HepG2 (cell line): ENCODE measurements around the gene CDK12. TPM values are rescaled to one million over a fixed set of nuclear protein-coding genes. Genes with fewer than 3 reads are reported as not detected.

Source experiments
- DBP ChIP-seq: sonication (generic); formaldehyde crosslinking; IDR thresholded peaks from 2 replicates; pipeline ENCODE4 v1.4.0; 2020; ENCODE audit warnings: missing genetic modification reagents; ENCODE audit errors: not compliant biosample characterization
- DZIP1 ChIP-seq: sonication (generic); formaldehyde crosslinking; IDR thresholded peaks from 2 replicates; pipeline ENCODE4 v1.5.0; 2020; ENCODE audit warnings: mild to moderate bottlenecking, missing genetic modification reagents
- ELF1 ChIP-seq: sonication (generic); formaldehyde crosslinking; IDR thresholded peaks from 2 replicates; pipeline ENCODE4 v1.4.0; 2020; ENCODE audit warnings: missing genetic modification reagents
- ETV5 ChIP-seq: IDR thresholded peaks from 2 replicates; pipeline ENCODE4 v1.6.1; 2018; ENCODE audit warnings: missing biosample characterization, missing genetic modification reagents, inconsistent platforms, borderline replicate concordance
- FOXJ3 ChIP-seq: sonication (generic); formaldehyde crosslinking; IDR thresholded peaks from 2 replicates; pipeline ENCODE4 v1.4.0; 2020; ENCODE audit warnings: missing genetic modification reagents, mild to moderate bottlenecking, borderline replicate concordance
- JUND ChIP-seq: sonication (generic); formaldehyde crosslinking; IDR thresholded peaks from 2 replicates; pipeline ENCODE4 v1.8.0; 2022; ENCODE audit warnings: mild to moderate bottlenecking, missing genetic modification reagents
- NFYC ChIP-seq: IDR thresholded peaks from 2 replicates; pipeline ENCODE4 v1.6.1; 2016; ENCODE audit warnings: missing genetic modification reagents, missing compliant biosample characterization
- RAD21 ChIP-seq: fragments of 450-650 bp; formaldehyde crosslinking; IDR thresholded peaks from 2 replicates; pipeline ENCODE4 v1.5.0; 2020; ENCODE audit warnings: mild to moderate bottlenecking
- SRF ChIP-seq: IDR thresholded peaks from 2 replicates; pipeline ENCODE4 v1.6.1; 2011; ENCODE audit warnings: mild to moderate bottlenecking, low read depth, low read length, moderate library complexity
- TOE1 ChIP-seq: sonication (generic); formaldehyde crosslinking; IDR thresholded peaks from 2 replicates; pipeline ENCODE4 v1.4.0; 2020; ENCODE audit warnings: mild to moderate bottlenecking, missing genetic modification reagents
- TRAFD1 ChIP-seq: sonication (generic); formaldehyde crosslinking; IDR thresholded peaks from 2 replicates; pipeline ENCODE4 v1.5.1; 2020; ENCODE audit warnings: missing genetic modification reagents, mild to moderate bottlenecking, borderline replicate concordance
- ZBTB40 ChIP-seq, 2 experiments: fragments of 450-650 bp in 1 of 2; sonication (generic) in 1 of 2; formaldehyde crosslinking in 1 of 2; IDR thresholded peaks; 2 replicates each; pipeline versions ENCODE4 v1.6.1 to v1.8.0; 2016 to 2022; ENCODE audit warnings: antibody characterized with exemption in 1 of 2, mild to moderate bottlenecking in 1 of 2, missing genetic modification reagents in 1 of 2
- ZNF329 ChIP-seq: sonication (generic); formaldehyde crosslinking; IDR thresholded peaks from 2 replicates; pipeline ENCODE4 v1.9.0; 2021; ENCODE audit warnings: low read depth, mild to moderate bottlenecking, missing genetic modification reagents
- polyA plus RNA-seq, 8 experiments: library from polyadenylated mRNA; depleted of rRNA in 3 of 8; stranded (reverse) in 7 of 8; unstranded in 1 of 8; fragments of >200 nt; fragmentation: Illumina TruSeq in 4 of 8; extraction: Trizol in 4 of 8; gene quantifications; 2 replicates each; pipeline versions ENCODE4 v1.2.1 to v1.2.3, GENCODE V29; 2011 to 2016; ENCODE audit warnings: low read depth in 4 of 8, missing spikeins in 1 of 8, mixed read lengths in 1 of 8; ENCODE audit not compliant: insufficient read depth in 1 of 8
- total RNA-seq, 5 experiments: library from RNA; depleted of rRNA; stranded (reverse); fragments of >200 nt; fragmentation: Illumina TruSeq; extraction: Trizol; gene quantifications; 2 replicates each; pipeline ENCODE4 v1.2.3, GENCODE V29; 2016; ENCODE audit warnings: low read depth in 1 of 5

The CDK12 gene
- total and polyA plus RNA-seq, 2 of the 13 experiments (the other 11 are each of a cell fraction or from before 2014, with no cell fraction given): 24.0 to 88.6 TPM

GRCh38 chr17:39573447-39574298 lies 112.4 kb downstream of the CDK12 start (continued):
- TF ChIP-seq DZIP1 (CRISPR knock-in tag): peak; percentile 78; the same call in 1 of the 2 replicates
- no peak for TF ChIP-seq ZBTB40 (IDR thresholded peaks at IDR 0.05)
- TF ChIP-seq ZBTB40 (CRISPR knock-in tag; IDR thresholded peaks at IDR 0.05): 0 out of 2 replicates have a peak, but pooled peaks have one; percentile 26
- TF ChIP-seq ELF1 (CRISPR knock-in tag): no peak
- TF ChIP-seq RAD21 (CRISPR knock-in tag): no peak; the same call in 1 of the 2 replicates
- TF ChIP-seq NFYC (CRISPR knock-in tag): no peak
- no peak for TF ChIP-seq SRF
- TF ChIP-seq ZNF329 (CRISPR knock-in tag): 0 out of 2 replicates have a peak, but pooled peaks have one; percentile 60
- TF ChIP-seq DBP (CRISPR knock-in tag): no peak
- TF ChIP-seq JUND (CRISPR knock-in tag): no peak
- TF ChIP-seq TRAFD1 (CRISPR knock-in tag): no peak
- TF ChIP-seq TOE1 (CRISPR knock-in tag): no peak
- TF ChIP-seq FOXJ3 (CRISPR knock-in tag): no peak
- TF ChIP-seq ETV5 (CRISPR knock-in tag): 0 out of 2 replicates have a peak, but pooled peaks have one; percentile 2
